PC-9 (cell line): Measurements from ENCODE around the gene PNMA6E.

Experiments used
- CTCF ChIP-seq: fragments of 200-600 bp; sonication (generic); conservative IDR thresholded peaks from 2 replicates; pipeline ENCODE4 v1.6.1; 2017; ENCODE audit warnings: mixed run types, antibody characterized with exemption, mild to moderate bottlenecking, moderate library complexity
- EZH2 ChIP-seq: fragments of 200-600 bp; sonication (generic); IDR thresholded peaks from 2 replicates; pipeline ENCODE4 v1.8.0; 2017; ENCODE audit warnings: antibody characterized with exemption, low read depth

GRCh38 chrX:153387987-153388721 lies 13.0 kb downstream of the PNMA6E start:
- TF ChIP-seq CTCF (no peak), EZH2 (no peak)
